Mesenchymal stem cell (in vitro differentiated cells and primary cell): ENCODE results near the gene NKD2.

Experiments
- DNase-seq: peaks from one replicate; pipeline ENCODE4 v3.0.0-alpha.2; 2013
- H2AFZ ChIP-seq: one replicate; pipeline ENCODE4 v1.6.1; 2013; ENCODE audit warnings: low read depth, mild to moderate bottlenecking, control low read depth, inconsistent platforms, low read length, moderate library complexity
- H2AK5ac ChIP-seq: 2 replicates; pipeline ENCODE4 v1.6.1; 2013; ENCODE audit warnings: low read length, moderate library complexity, mild to moderate bottlenecking, inconsistent platforms; ENCODE audit not compliant: severe bottlenecking
- H2BK120ac ChIP-seq: one replicate; pipeline ENCODE4 v1.6.1; 2013; ENCODE audit warnings: low read depth, mild to moderate bottlenecking, inconsistent platforms, low read length, moderate library complexity
- H2BK12ac ChIP-seq, 2 experiments: one replicate each; pipeline ENCODE4 v1.6.1; 2013; ENCODE audit warnings: inconsistent platforms in 2 of 2, low read length in 2 of 2, mild to moderate bottlenecking in 2 of 2, moderate library complexity in 2 of 2, control low read depth in 1 of 2
- H2BK15ac ChIP-seq: one replicate; pipeline ENCODE4 v1.6.1; 2013; ENCODE audit warnings: mild to moderate bottlenecking, low read depth, inconsistent platforms; ENCODE audit not compliant: poor library complexity, severe bottlenecking
- H2BK5ac ChIP-seq: 2 replicates; pipeline ENCODE4 v1.6.1; 2013; ENCODE audit warnings: low read depth, mild to moderate bottlenecking, low read length, control low read depth, inconsistent platforms; ENCODE audit not compliant: poor library complexity, severe bottlenecking
- H3K14ac ChIP-seq, 2 experiments: one replicate each; pipeline ENCODE4 v1.6.1; 2013; ENCODE audit warnings: inconsistent platforms in 2 of 2, low read length in 2 of 2, control low read depth in 1 of 2, mild to moderate bottlenecking in 1 of 2, moderate library complexity in 1 of 2
- H3K18ac ChIP-seq, 2 experiments: one replicate each; pipeline ENCODE4 v1.6.1; 2013; ENCODE audit warnings: inconsistent platforms in 2 of 2, low read length in 2 of 2, control low read depth in 1 of 2, low read depth in 1 of 2, mild to moderate bottlenecking in 1 of 2
- H3K23ac ChIP-seq, 2 experiments: one replicate each; pipeline ENCODE4 v1.6.1; 2013; ENCODE audit warnings: inconsistent platforms in 2 of 2, low read length in 2 of 2, mild to moderate bottlenecking in 2 of 2, moderate library complexity in 2 of 2, control low read depth in 1 of 2
- H3K27ac ChIP-seq: 2 replicates; pipeline ENCODE4 v1.5.1; 2013; ENCODE audit warnings: mild to moderate bottlenecking, moderate library complexity, low read length, control low read depth, inconsistent platforms; ENCODE audit not compliant: poor library complexity, severe bottlenecking
- H3K27me3 ChIP-seq, 2 experiments: 2 replicates each; pipeline versions ENCODE4 v1.6.1 to v1.7.0; 2013; ENCODE audit warnings: low read length in 2 of 2, mild to moderate bottlenecking in 2 of 2, moderate library complexity in 2 of 2, control low read depth in 1 of 2, inconsistent platforms in 1 of 2; ENCODE audit not compliant: control insufficient read depth in 1 of 2, insufficient read depth in 1 of 2
- H3K36me3 ChIP-seq, 2 experiments: 2 replicates each; pipeline versions ENCODE4 v1.6.1 to v1.7.0; 2013; ENCODE audit warnings: low read length in 2 of 2, control low read depth in 1 of 2, inconsistent platforms in 1 of 2, low read depth in 1 of 2, mild to moderate bottlenecking in 1 of 2; ENCODE audit not compliant: insufficient read depth in 2 of 2, control insufficient read depth in 1 of 2
- H3K4ac ChIP-seq, 2 experiments: one replicate each; pipeline ENCODE4 v1.6.1; 2013; ENCODE audit warnings: inconsistent platforms in 2 of 2, low read length in 2 of 2, mild to moderate bottlenecking in 2 of 2, moderate library complexity in 2 of 2, control low read depth in 1 of 2, low read depth in 1 of 2
- H3K4me1 ChIP-seq: 2 replicates; pipeline ENCODE4 v1.6.1; 2013; ENCODE audit warnings: low read depth, low read length, control low read depth; ENCODE audit not compliant: control insufficient read depth, insufficient read depth
- H3K4me2 ChIP-seq: 2 replicates; pipeline ENCODE4 v1.6.1; 2013; ENCODE audit warnings: low read length, mild to moderate bottlenecking, inconsistent platforms; ENCODE audit not compliant: poor library complexity, severe bottlenecking
- H3K4me3 ChIP-seq, 2 experiments: 2 replicates each; pipeline versions ENCODE4 v1.5.1 to v1.7.0; 2013; ENCODE audit warnings: low read length in 2 of 2, mild to moderate bottlenecking in 2 of 2, control low read depth in 1 of 2, low read depth in 1 of 2; ENCODE audit not compliant: insufficient read depth in 1 of 2
- H3K79me1 ChIP-seq: replicated peaks from 2 replicates; pipeline ENCODE4 v1.6.1; 2013; ENCODE audit warnings: mild to moderate bottlenecking, control low read depth, low read length, inconsistent platforms; ENCODE audit not compliant: poor library complexity, severe bottlenecking
- H3K9ac ChIP-seq: 2 replicates; pipeline ENCODE4 v1.7.0; 2013; ENCODE audit warnings: mild to moderate bottlenecking, low read length, moderate library complexity
- H3K9me3 ChIP-seq: 2 replicates; pipeline ENCODE4 v1.7.0; 2013; ENCODE audit warnings: mild to moderate bottlenecking, low read length; ENCODE audit not compliant: control insufficient read depth
- H4K8ac ChIP-seq: one replicate; pipeline ENCODE4 v1.6.1; 2013; ENCODE audit warnings: inconsistent platforms, mild to moderate bottlenecking, low read length, moderate library complexity
- H4K91ac ChIP-seq: one replicate; pipeline ENCODE4 v1.6.1; 2013; ENCODE audit warnings: mild to moderate bottlenecking, low read length, inconsistent platforms
- WGBS: methylation state at CpG from one replicate; pipeline ENCODE4 v1.1.7; 2013; ENCODE audit warnings: mixed read lengths; 5-methylcytosine and 5-hydroxymethylcytosine counted together

Gene NKD2

DNA sequence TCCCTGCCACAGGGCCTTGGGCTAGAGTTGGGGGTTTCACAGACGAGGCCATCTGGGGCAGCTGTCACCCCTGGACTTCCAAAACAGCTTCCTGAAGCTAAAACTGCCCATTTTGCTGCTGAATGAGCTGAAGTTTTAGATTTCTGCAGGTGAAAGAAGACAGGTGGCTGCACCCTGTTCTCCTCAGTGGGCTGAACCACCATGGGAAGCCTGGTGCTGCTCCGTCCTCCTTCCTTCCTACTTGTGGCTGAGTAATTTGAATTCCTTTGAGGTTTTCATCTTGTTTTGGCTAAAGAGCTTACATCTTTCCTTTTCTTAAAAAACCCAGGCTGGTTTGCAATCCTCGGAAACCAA lies 5.3 kb downstream of the NKD2 start:
- Histone ChIP-seq H2BK15ac (no peak overlapping the region), H2BK120ac (no peak overlapping the region), H3K36me3 (no peaks in the 10 kb centered on the region), H3K27ac (no peak overlapping the region), H3K9ac (no peak overlapping the region), H3K9me3 (no peaks in the 10 kb centered on the region), H3K4me1 (peaks cover 6% of the 10 kb centered on the region), H4K8ac (no peak overlapping the region), H2BK5ac (no peak overlapping the region), H3K4ac (no peak overlapping the region), H2BK12ac (no peak overlapping the region), H3K4me3 (no peak overlapping the region), H2AK5ac (no peak overlapping the region), H2AFZ (no peak overlapping the region), H3K18ac (no peak overlapping the region), H3K79me1 (no peaks in the 10 kb centered on the region), H4K91ac (no peak overlapping the region), H3K23ac (no peak overlapping the region), H3K27me3 (peaks cover 65 to 78% of the 10 kb centered on the region in 2 experiments), H3K14ac (no peak overlapping the region), H3K4me2 (no peak overlapping the region)
- no peak for DNase-seq
- 82% methylated on average over 3 of the region's 3 CpGs for WGBS

- Histone ChIP-seq H3K27me3 (peaks cover 65 to 79% of the 10 kb centered on the region in 2 experiments), H2AK5ac (no peak overlapping the region), H3K18ac (no peak overlapping the region), H3K36me3 (no peaks in the 10 kb centered on the region), H3K14ac (no peak overlapping the region), H3K23ac (no peak overlapping the region), H3K4me1 (peaks cover 3% of the 10 kb centered on the region), H3K9me3 (no peaks in the 10 kb centered on the region), H4K91ac (peak overlapping the region; percentile 18), H2BK15ac (no peak overlapping the region), H3K4ac (no peak overlapping the region), H2BK120ac (no peak overlapping the region), H2AFZ (no peak overlapping the region), H3K4me3 (no peak overlapping the region), H3K4me2 (no peak overlapping the region), H3K79me1 (no peaks in the 10 kb centered on the region), H2BK5ac (no peak overlapping the region), H2BK12ac (no peak overlapping the region), H3K27ac (no peak overlapping the region), H3K9ac (no peak overlapping the region), H4K8ac (no peak overlapping the region)
- 93% methylated on average over 14 of the region's 14 CpGs for WGBS
- no peak for DNase-seq
Observed at GRCh38 chr5:1014346-1014745, 5.7 kb downstream of the NKD2 start.

- Histone ChIP-seq H3K4me1 (no peaks in the 10 kb centered on the region), H2BK12ac (no peak overlapping the region), H3K9me3 (no peaks in the 10 kb centered on the region), H3K14ac (no peak overlapping the region), H4K91ac (no peak overlapping the region), H4K8ac (no peak overlapping the region), H3K18ac (no peak overlapping the region), H3K79me1 (no peaks in the 10 kb centered on the region), H3K9ac (no peak overlapping the region), H2BK15ac (no peak overlapping the region), H3K27ac (no peak overlapping the region), H3K23ac (no peak overlapping the region), H2BK5ac (no peak overlapping the region), H3K4me3 (no peak overlapping the region), H3K4ac (no peak overlapping the region), H3K4me2 (no peak overlapping the region), H2AK5ac (no peak overlapping the region), H2AFZ (no peak overlapping the region), H3K27me3 (peaks cover 61 to 75% of the 10 kb centered on the region in 2 experiments), H3K36me3 (no peaks in the 10 kb centered on the region), H2BK120ac (no peak overlapping the region)
- DNase-seq, result no peak
- WGBS, result 85% methylated on average over 17 of the region's 17 CpGs
Observed at GRCh38 chr5:1014781-1015221, 6.2 kb downstream of the NKD2 start.

DNA sequence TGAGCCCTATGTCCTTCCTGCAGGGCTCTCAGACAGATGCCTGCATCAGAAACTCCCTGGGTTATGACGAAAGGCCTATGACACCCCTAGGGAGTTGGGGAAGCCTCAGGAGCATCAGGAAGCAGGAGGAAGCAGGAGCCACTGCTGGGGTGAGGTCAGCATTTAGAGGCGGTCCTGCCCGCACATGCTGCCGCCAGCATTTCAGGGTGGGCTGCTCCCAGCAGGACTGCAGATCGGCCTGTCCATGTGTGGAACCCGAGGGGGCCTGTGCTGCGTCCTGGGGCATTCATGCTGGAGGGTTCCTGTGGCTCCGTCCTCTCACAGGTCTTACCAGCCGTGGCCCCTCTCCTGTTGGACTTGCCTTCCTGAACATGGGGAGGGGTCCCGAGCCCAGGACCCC lies 6.9 kb downstream of the NKD2 start:
- Histone ChIP-seq H3K27ac (no peak overlapping the region), H4K8ac (no peak overlapping the region), H3K27me3 (peaks cover 54 to 72% of the 10 kb centered on the region in 2 experiments), H2BK15ac (no peak overlapping the region), H3K4me3 (no peak overlapping the region), H3K4ac (no peak overlapping the region), H3K9ac (no peak overlapping the region), H2AFZ (no peak overlapping the region), H3K14ac (peak overlapping the region in 1 of 2 experiments; percentile 66), H2BK12ac (no peak overlapping the region), H3K18ac (no peak overlapping the region), H3K79me1 (no peaks in the 10 kb centered on the region), H2BK5ac (no peak overlapping the region), H3K9me3 (no peaks in the 10 kb centered on the region), H3K4me2 (no peak overlapping the region), H4K91ac (no peak overlapping the region), H3K23ac (no peak overlapping the region), H2AK5ac (no peak overlapping the region), H3K4me1 (no peaks in the 10 kb centered on the region), H2BK120ac (no peak overlapping the region), H3K36me3 (no peaks in the 10 kb centered on the region)
- 64% methylated on average over 10 of the region's 10 CpGs for WGBS
- DNase-seq, result no peak
